GM08714 (cell line): ENCODE measurements around the gene TIGD3.

Experiments
- H3K4me3 ChIP-seq: fragments of 200-500 bp; sonication (Bioruptor generic); 2 replicates; pipeline ENCODE4 v1.5.1; 2014; ENCODE audit warnings: mild to moderate bottlenecking, low read length, inconsistent platforms
- ZNF274 ChIP-seq: IDR thresholded peaks from 2 replicates; pipeline ENCODE4 v1.6.1; 2012; ENCODE audit warnings: mild to moderate bottlenecking, low read depth, low read length

Gene TIGD3

DNA sequence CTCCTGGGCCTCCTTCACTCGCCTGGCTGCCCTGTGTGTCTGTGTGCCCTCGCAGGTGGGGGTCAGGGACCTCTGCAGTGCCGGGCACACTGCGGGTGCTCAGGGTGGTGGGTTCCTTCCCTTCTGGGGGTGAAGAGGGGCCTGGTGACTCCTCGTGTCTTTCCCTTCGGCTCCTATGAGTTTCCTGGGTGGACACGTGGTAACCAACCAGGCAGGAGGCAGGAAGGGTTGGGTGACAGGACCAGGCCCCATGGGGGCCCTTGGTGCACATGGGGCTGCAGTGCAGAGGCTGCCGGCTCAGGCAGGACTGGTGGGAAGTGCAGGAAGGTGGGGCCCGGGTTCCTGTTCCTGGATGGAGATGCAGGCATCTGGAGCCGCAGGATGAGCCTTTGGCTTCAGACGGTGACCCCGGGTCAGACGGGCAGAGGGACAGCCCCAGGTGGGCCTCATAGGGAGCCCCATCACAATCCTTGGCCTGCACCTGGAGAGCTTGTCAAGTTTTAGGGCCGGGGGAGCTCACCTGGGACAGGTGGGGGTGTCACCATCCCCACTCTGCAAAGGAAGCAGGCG lies 41.5 kb downstream of the TIGD3 start:
- TF ChIP-seq ZNF274: no peak
- no peak overlapping the region for H3K4me3 ChIP-seq

DNA sequence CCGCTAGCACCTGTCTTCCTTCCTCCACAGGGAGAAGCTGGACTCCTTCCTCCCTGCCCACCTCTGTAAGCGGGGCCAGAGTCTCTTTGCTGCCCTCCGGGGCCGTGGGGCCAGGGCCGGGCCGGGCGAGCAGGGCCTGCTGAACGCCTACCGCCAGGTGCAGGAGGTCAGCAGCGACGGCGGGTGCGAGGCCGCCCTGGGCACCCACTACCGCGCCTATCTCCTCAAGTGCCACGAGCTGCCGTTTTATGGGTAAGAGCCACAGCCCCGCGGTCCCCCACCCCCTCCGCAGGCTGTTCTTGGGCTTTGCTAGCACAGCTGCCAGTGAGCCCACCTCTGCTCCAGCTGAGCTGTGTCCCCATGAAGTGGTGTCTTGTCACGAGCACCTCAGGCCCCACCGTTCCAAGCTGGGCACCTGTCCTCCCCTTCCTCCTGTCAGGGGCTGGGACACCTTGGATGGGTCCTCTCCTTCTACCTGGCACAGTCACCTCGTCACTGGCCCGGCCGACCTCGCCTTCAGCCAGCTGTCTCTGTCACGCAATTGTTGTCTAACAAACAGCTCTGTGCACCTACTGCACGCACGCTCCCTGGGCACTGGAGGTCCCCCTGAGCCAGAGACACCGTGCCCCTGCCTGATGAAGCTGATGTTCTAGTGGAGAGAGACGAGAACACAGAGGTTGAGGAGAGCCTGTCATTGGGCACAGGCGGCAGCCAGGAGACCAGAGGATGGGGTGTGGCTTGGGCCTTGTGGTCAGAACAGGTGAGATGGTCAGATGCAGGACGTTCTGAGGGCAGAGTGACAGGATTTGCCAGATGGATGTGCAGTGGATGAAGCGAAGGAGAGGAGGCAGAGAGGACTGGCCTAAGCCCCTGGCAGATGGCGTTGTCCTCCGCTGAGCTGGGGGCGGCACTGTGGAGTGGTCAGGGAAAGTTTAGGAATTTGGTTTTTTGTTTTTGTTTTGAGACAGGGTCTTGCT lies 42.5 kb downstream of the TIGD3 start:
- H3K4me3 ChIP-seq: no peak overlapping the region
- TF ChIP-seq ZNF274: no peak

DNA sequence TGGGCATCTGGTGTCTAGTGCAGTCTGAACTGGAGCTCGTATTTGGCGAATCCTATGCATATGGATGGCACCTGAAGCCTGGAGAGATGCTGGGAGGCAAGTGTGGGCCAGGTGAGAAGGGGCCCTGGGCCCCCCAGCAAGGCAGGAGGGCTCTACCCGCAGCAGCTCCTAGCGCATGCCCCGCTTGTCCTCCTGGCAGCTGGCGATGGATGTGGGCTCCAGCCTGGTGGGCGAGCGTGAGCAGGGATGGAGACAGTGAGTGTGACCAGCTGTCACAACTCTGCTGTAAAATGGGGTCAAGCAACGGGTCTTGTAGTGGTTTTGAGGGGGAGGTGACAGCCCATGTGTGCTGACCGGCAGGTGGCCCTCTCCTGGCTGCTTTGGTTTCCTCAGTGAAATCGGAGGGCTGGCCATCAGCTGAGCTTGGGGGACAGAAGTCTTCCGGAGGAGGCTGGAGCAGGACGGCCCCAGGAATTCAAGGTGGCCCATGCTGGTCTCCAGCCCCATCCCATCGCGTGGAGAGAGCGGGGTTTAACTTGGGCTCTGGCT lies 43.9 kb downstream of the TIGD3 start:
- H3K4me3 ChIP-seq: no peak overlapping the region
- no peak for TF ChIP-seq ZNF274

DNA sequence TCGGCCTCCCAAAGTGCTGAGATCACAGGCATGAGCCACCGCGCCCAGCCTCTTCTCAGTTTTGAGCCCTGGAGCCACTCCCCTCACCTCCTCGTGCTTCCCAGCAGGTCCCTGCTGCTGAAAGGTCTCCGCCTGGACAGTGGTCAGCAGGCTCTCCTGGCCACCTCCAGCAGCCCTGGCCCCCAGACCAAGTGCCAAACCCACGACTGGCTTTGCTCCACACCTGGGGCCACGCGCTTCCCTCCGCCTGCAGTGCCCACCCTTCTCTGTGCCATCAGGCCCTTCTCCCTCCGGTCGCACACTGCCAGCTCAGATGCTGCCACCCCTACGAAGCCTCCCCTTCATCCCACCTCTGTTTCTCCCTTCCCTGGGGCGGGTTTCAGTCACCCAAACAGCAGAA lies 44.7 kb downstream of the TIGD3 start:
- TF ChIP-seq ZNF274: no peak
- no peak overlapping the region for H3K4me3 ChIP-seq

DNA sequence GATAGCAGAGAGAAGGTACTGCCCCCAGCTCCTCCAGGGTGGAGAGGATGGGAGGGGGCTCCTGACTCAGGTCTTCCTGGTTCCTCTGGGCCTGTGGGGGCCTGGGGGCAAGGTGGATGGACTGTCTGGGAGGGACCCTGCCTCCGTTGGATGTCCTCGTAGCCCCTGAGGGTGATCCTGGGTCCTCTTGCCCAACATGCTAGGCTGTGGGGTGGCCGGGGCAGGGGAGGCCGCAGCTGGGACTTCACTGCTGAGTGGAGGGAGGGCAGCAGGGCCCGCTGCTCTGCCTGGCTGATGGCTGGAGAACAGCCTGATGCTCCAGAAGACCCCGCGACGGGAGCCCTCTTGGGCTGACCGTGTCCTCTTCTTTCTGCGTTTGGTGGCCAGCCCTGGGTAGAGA lies 45.3 kb downstream of the TIGD3 start:
- TF ChIP-seq ZNF274: no peak
- H3K4me3 ChIP-seq: no peak overlapping the region

DNA sequence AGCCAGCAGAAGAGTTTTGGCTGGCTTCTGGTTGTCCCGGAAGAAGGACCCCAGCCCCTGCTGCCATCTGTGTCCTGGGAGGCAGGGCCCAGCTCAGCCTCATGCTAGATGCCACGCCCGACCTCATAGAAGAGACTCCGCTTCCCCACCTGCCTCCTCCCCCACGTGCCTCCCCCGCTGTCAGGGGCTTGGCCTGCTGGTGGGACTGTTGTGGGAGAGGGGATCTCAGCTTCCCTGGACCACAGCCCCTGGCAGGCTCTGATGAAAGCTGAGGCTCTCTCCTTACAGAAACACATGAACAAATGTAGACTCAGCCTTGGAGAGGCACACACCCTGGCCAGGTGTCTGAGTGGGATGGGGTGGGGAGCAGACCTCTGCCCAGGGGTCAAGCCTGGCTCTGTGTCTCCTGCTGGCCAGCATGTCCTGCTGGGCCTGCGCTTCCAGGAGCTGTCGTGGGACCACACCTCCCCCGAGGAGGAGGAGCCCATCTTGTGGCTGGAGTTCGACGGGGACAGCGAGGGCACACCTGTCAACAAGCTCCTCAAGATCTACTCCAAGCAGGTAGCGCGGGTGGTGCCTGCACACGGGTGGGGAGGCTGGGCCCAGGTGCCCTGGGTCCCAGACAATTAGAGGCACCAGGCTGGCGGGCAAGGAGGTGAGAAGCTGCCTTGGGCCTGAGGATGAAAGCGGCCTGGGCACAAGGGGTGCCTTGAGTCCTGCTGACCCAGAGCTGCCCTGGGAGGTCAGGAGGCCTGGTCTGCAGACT lies 45.9 kb downstream of the TIGD3 start:
- H3K4me3 ChIP-seq: no peak overlapping the region
- TF ChIP-seq ZNF274: no peak

DNA sequence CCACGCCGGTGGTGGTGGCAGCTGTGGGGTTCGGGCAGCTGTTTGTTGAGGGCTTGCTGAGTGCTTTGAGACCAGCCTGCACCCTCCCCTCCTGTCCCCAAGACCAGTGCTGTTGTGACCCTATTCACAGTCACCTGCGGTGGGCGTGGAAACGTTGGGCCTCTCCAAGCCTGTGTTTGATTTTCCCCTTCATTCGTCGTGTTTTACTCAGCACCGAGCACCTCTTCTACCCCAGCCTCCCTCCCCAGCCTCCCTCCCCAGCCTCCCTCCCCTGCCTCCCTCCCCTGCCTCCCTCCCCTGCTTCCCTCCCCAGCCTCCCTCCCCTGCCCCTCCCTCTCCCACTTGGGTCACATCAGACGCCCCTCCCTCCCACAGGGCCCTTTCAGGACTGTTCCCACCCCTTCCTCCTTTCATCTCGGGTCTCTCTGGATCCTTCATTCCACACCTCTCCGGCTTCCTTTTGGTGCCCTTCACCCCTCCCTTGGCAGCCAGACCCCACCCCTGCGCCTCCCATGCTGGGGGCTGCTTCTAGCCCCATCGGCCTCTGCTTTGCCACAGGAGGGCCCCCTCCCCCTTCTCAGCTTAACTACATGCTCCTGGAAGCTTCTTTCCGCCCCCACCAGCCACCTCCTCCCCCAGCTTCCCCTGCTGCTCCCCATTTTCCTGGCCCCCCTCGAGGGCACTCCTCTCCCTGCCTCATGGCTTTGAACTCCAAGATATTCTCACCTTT lies 46.7 kb downstream of the TIGD3 start:
- no peak for TF ChIP-seq ZNF274
- H3K4me3 ChIP-seq: no peak overlapping the region

DNA sequence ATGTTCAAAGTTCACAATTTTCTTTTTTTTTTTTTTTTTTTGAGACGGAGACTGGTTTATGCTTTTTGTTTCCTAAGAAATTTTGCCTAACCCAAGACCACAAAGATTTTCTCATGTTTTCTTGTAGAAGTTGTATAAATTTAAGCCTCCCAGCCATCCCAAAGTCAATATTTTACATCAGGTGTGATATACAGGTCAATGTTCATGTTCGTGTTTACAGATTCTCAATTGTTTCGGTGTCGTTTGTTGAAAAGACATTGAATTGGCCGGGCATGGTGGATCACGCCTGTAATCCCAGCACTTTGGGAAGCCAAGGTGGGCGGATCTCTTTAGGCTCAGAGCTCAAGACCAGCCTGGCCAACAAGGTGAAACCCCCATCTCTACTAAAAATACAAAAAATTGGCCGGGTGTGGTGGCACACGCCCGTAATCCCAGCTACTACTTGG lies 47.3 kb downstream of the TIGD3 start:
- no peak overlapping the region for H3K4me3 ChIP-seq
- TF ChIP-seq ZNF274: no peak

DNA sequence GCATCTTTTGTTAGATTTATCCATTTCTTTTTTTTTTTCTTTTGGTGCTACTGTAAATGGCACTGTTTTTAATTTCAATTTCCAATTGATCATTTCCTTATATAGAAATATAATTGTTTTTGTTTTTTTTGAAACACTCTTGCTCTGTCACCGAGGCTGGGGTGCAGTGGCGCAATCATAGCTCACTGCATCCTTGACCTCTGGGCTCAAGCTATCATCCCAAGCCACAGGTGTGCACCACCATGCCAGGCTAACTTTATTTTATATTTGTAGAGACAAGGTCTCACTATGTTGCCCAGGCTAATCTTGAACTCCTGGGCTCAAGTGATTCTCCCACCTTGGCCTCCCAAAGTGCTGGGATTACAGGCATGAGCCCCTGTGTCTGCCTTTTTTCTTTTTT lies 48.2 kb downstream of the TIGD3 start:
- no peak overlapping the region for H3K4me3 ChIP-seq
- TF ChIP-seq ZNF274: no peak

DNA sequence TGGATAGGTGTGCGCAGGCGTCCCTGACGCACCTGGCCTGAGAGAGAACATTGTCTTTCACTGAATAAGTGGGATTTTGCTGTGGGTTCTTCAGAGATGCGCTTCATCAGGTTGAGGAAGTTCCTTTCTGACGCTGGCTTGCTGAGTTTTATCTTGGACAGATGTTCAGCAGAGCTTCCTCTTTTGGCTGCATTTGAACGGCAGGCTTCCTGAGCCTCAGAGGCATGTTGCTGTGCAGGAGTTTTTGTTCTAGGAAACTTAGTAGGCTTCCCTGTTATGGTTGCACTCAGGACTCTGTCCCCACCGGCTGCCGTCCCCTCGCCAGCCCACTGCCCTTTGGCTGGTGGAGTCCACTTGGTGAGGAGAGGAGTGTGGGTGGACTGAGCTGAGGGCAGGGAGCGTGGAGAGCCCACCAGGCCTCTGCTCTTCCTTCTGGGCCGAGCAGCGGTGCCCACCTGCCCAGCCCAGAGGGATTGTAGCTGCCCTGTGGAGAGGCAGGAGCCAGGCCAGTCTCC lies 49.1 kb downstream of the TIGD3 start:
- TF ChIP-seq ZNF274: no peak
- no peak overlapping the region; the same call in 1 of the 2 replicates for H3K4me3 ChIP-seq

DNA sequence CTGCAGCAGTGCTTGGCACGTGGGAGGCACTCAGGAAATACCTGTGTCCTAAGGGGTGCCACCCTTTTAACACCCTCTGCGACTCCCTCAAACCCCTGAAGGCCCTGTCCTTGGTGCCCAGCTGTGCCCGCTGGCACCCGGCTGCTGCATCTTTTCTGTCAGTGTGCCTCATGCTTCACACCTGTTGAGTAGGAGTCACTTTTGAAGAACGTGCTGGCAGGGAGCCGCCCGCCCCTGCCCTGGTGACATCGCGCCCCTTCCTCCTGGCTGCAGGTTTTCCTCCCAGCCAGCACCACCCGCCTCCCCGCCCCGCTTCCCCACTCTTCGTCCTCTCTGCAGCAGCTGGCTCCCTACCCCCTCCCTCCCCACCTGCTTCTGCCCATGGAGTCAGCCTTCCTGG lies 49.7 kb downstream of the TIGD3 start:
- no peak overlapping the region; the same call in 1 of the 2 replicates for H3K4me3 ChIP-seq
- no peak for TF ChIP-seq ZNF274

DNA sequence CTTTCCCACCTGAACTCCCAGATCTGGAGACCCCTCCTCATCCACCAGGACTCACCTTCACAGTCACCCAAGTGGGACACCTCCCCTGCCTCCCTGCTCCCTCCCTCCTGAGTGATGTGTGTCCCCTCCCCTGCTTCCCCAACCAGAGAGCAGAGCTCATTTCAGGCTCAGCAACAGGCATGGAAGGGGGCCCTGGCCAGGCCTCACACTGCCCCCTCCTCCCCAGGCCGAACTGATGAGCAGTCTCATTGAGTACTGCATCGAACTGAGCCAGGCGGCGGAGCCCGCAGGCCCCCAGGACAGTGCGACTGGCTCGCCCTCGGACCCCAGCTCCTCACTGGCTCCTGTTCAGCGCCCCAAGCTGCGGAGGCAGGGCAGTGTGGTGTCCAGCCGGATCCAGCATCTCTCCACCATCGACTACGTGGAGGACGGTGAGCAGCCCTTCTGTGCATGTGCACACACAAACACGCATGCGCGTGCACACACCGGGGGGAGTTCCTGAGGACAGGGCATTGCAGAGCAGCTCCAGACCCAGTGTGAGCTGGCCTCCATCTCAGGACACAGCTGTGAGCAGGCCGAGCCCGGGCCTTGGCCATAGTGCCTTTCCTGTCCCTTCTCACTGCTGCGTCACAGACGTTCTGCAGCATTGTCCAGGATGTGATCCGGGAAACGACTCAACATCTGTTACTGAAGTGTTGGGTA lies 50.2 kb downstream of the TIGD3 start:
- H3K4me3 ChIP-seq: no peak overlapping the region
- no peak for TF ChIP-seq ZNF274
